HCT116 (cell line): Measurements from ENCODE around the gene TENM4. TPM values are rescaled to one million over a fixed set of nuclear protein-coding genes. Genes with fewer than 3 reads are reported as not detected.

ENCODE experiments used
- ATAC-seq: fragments of 200-7000 bp; cut with Tn5 transposase; 2 replicates; pipeline ENCODE4 v1.9.1; 2020; ENCODE audit warnings: mild to moderate bottlenecking, moderate library complexity
- BruUV-seq: library from RNA; stranded (reverse); fragments of 400-500 nt; replicated peaks from 2 replicates; lab custom pipeline; 2021; lab: Mats Ljungman, UMichigan
- CTCF ChIA-PET: fragments of 300-600 bp; sonication (Branson Sonifier 250); formaldehyde crosslinking; loops from one replicate; lab custom pipeline; 2021; ENCODE audit warnings: antibody characterized with exemption; lab: Charles Lee
- POLR2A ChIA-PET: fragments of 300-600, 350-600 bp; sonication (Branson Sonifier 250); formaldehyde crosslinking; loops from one replicate; lab custom pipeline; 2021; ENCODE audit warnings: antibody characterized with exemption; lab: Charles Lee
- RAD21 ChIA-PET, 2 experiments: fragments of 300-600 bp; sonication (Branson Sonifier 250); formaldehyde crosslinking; loops; one replicate each; lab custom pipeline; 2023; ENCODE audit warnings: low total read pairs in 2 of 2; ENCODE audit not compliant: uncharacterized antibody in 2 of 2, unreplicated experiment in 2 of 2, low non-redundant PET in 1 of 2; lab: Charles Lee
- DNase-seq: peaks from one replicate; pipeline ENCODE4 v3.0.0-alpha.2; 2010; ENCODE audit warnings: low read depth, low spot score
- H2AFZ ChIP-seq: fragments of 200-600 bp; shearing (Covaris generic), sonication (generic); 2 replicates; pipeline ENCODE4 v1.6.1; 2017; ENCODE audit warnings: low read depth, mixed run types, mixed read lengths, antibody characterized with exemption, low read length; ENCODE audit not compliant: poor library complexity, severe bottlenecking
- H3K27ac ChIP-seq: 2 replicates; pipeline ENCODE4 v1.5.1; 2012; ENCODE audit warnings: low read depth, low read length
- H3K27me3 ChIP-seq: fragments of 200-600 bp; sonication (generic); 2 replicates; pipeline ENCODE4 v1.6.1; 2016; ENCODE audit warnings: mixed run types, low read length, mixed read lengths; ENCODE audit not compliant: insufficient read depth
- H3K36me3 ChIP-seq, 2 experiments: fragments of 200-500 bp in 1 of 2; fragments of 200-600 bp in 1 of 2; sonication (Bioruptor generic) in 1 of 2; sonication (generic) in 1 of 2; 2 replicates each; pipeline versions ENCODE4 v1.5.1 to v1.6.1; 2014 to 2016; ENCODE audit warnings: low read length in 2 of 2, inconsistent platforms in 1 of 2, mixed read lengths in 1 of 2, mixed run types in 1 of 2; ENCODE audit not compliant: insufficient read depth in 2 of 2, control insufficient read depth in 1 of 2
- H3K4me1 ChIP-seq, 2 experiments: fragments of 200-600 bp in 1 of 2; sonication (generic) in 1 of 2; 2 replicates each; pipeline versions ENCODE4 v1.5.1 to v1.6.1; 2012 to 2017; ENCODE audit warnings: low read length in 2 of 2, inconsistent platforms in 1 of 2, mild to moderate bottlenecking in 1 of 2, mixed read lengths in 1 of 2, mixed run types in 1 of 2, moderate library complexity in 1 of 2; ENCODE audit not compliant: insufficient read depth in 2 of 2, control insufficient read depth in 1 of 2
- H3K4me2 ChIP-seq: fragments of 200-600 bp; sonication (generic); 2 replicates; pipeline ENCODE4 v1.6.1; 2017; ENCODE audit warnings: mixed run types, low read length, mixed read lengths
- H3K4me3 ChIP-seq, 2 experiments: fragments of 200-600 bp in 1 of 2; sonication (generic) in 1 of 2; replicated peaks in 1 of 2; 2 replicates each; pipeline ENCODE4 v1.5.1; 2011 to 2016; ENCODE audit warnings: low read length in 2 of 2, control low read depth in 1 of 2, low read depth in 1 of 2, mild to moderate bottlenecking in 1 of 2, mixed read lengths in 1 of 2, mixed run types in 1 of 2
- H3K79me2 ChIP-seq: fragments of 200-600 bp; sonication (generic); 2 replicates; pipeline ENCODE4 v1.6.1; 2017; ENCODE audit warnings: mild to moderate bottlenecking, mixed run types, low read length, moderate library complexity, mixed read lengths; ENCODE audit not compliant: insufficient read depth
- H3K9ac ChIP-seq: fragments of 200-600 bp; sonication (generic); 2 replicates; pipeline ENCODE4 v1.6.1; 2016; ENCODE audit warnings: low read length, mixed read lengths
- H3K9me2 ChIP-seq: fragments of 200-600 bp; sonication (generic), shearing (Covaris generic); 2 replicates; pipeline ENCODE4 v1.6.1; 2017; ENCODE audit warnings: mixed run types, mild to moderate bottlenecking, moderate library complexity; ENCODE audit not compliant: insufficient read depth
- H3K9me3 ChIP-seq, 2 experiments: fragments of 200-500 bp in 1 of 2; fragments of 200-600 bp in 1 of 2; sonication (Bioruptor generic) in 1 of 2; sonication (generic) in 1 of 2; 2 replicates each; pipeline ENCODE4 v1.6.1; 2014 to 2017; ENCODE audit warnings: low read length in 2 of 2, mixed read lengths in 2 of 2, inconsistent platforms in 1 of 2, low read depth in 1 of 2, mild to moderate bottlenecking in 1 of 2, mixed run types in 1 of 2, moderate library complexity in 1 of 2; ENCODE audit not compliant: control insufficient read depth in 1 of 2, insufficient read depth in 1 of 2
- H4K20me1 ChIP-seq: fragments of 200-600 bp; sonication (generic), shearing (Covaris generic); 2 replicates; pipeline ENCODE4 v1.6.1; 2017; ENCODE audit warnings: mixed run types, mild to moderate bottlenecking, moderate library complexity; ENCODE audit not compliant: insufficient read depth
- CBX3 ChIP-seq: IDR thresholded peaks from 2 replicates; pipeline ENCODE4 v1.6.1; 2012; ENCODE audit warnings: low read depth
- CEBPB ChIP-seq: IDR thresholded peaks from 2 replicates; pipeline ENCODE4 v1.6.1; 2012; ENCODE audit warnings: low read depth
- EGR1 ChIP-seq: IDR thresholded peaks from 2 replicates; pipeline ENCODE4 v1.6.1; 2012; ENCODE audit warnings: low read depth
- ELF1 ChIP-seq: IDR thresholded peaks from 2 replicates; pipeline ENCODE4 v1.6.1; 2012; ENCODE audit warnings: low read depth, borderline replicate concordance
- EZH2phosphoT487 ChIP-seq: fragments of 200-600 bp; IDR thresholded peaks from 2 replicates; pipeline ENCODE4 v1.6.1; 2018; ENCODE audit warnings: antibody characterized with exemption, borderline replicate concordance
- FOSL1 ChIP-seq: IDR thresholded peaks from 2 replicates; pipeline ENCODE4 v1.6.1; 2012; ENCODE audit warnings: low read depth
- SIN3A ChIP-seq: IDR thresholded peaks from 2 replicates; pipeline ENCODE4 v1.6.1; 2012; ENCODE audit warnings: low read depth
- SP1 ChIP-seq: IDR thresholded peaks from 2 replicates; pipeline ENCODE4 v1.6.1; 2012; ENCODE audit warnings: low read depth
- ZFX ChIP-seq: fragments of 450-650 bp; IDR thresholded peaks from 2 replicates; pipeline ENCODE4 v1.6.1; 2017
- intact Hi-C: fragments of 100-400 bp; cut with micrococcal nuclease; formaldehyde crosslinking; loops from 2 replicates; pipeline ENCODE4 v1.10.0; 2022
- total RNA-seq: library from RNA; stranded (reverse); gene quantifications from one replicate; pipeline ENCODE4 v1.2.1, GENCODE V29; 2021; ENCODE audit not compliant: unreplicated experiment
- TF ChIP-seq, protein P1 (sequence below): IDR thresholded peaks from 2 replicates; pipeline ENCODE4 v1.6.1; 2011; ENCODE audit warnings: mild to moderate bottlenecking, low read length, moderate library complexity; ENCODE audit not compliant: insufficient replicate concordance; ENCODE audit errors: extremely low read depth
- TF ChIP-seq, protein P2 (sequence below): IDR thresholded peaks from 2 replicates; pipeline ENCODE4 v1.6.1; 2012; ENCODE audit warnings: low read depth

Gene TENM4
- total RNA-seq, 1 experiment from 2014 or later = 0.05 TPM

DNA sequence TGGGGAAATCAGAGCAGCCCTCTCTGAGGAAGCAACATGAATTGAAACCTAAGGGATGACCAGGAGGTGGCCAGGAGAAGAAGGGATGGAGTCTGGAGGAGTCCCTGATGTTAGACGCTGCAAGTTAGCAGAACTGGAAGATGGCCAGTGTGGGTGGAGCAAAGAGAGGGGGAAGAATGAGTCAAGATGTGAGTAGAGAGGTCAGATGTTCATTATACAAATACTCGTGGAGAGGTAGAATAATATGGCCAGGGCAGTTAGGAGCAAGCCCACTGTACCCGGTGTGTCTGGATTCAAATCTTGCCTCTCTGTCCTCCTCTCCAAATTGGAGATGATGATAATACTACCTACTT, 242.0 kb downstream of the TENM4 start:
- DNase-seq (no peak), ATAC-seq (no peak)
- H3K36me3 ChIP-seq = no peaks in the 10 kb centered on the region
- no peak overlapping the region for H2AFZ ChIP-seq
- CTCF ChIA-PET = no interaction called here
- TF ChIP-seq FOSL1 = no peak
- no peak for TF ChIP-seq EZH2phosphoT487
- TF ChIP-seq ZFX = no peak
- TF ChIP-seq, protein P1, sequence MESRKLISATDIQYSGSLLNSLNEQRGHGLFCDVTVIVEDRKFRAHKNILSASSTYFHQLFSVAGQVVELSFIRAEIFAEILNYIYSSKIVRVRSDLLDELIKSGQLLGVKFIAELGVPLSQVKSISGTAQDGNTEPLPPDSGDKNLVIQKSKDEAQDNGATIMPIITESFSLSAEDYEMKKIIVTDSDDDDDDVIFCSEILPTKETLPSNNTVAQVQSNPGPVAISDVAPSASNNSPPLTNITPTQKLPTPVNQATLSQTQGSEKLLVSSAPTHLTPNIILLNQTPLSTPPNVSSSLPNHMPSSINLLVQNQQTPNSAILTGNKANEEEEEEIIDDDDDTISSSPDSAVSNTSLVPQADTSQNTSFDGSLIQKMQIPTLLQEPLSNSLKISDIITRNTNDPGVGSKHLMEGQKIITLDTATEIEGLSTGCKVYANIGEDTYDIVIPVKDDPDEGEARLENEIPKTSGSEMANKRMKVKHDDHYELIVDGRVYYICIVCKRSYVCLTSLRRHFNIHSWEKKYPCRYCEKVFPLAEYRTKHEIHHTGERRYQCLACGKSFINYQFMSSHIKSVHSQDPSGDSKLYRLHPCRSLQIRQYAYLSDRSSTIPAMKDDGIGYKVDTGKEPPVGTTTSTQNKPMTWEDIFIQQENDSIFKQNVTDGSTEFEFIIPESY = no peak
- TF ChIP-seq CBX3 = no peak
- no peak for TF ChIP-seq SIN3A
- TF ChIP-seq SP1 = no peak
- no peak for TF ChIP-seq ELF1
- no peak for TF ChIP-seq CEBPB
- POLR2A ChIA-PET = no interaction called here
- no peak overlapping the region for H3K4me2 ChIP-seq
- H3K9ac ChIP-seq = no peak overlapping the region
- no peak overlapping the region for H3K27ac ChIP-seq
- BruUV-seq = no TSS peak
- RAD21 ChIA-PET = no interaction called here
- H3K79me2 ChIP-seq = no peaks in the 10 kb centered on the region
- H3K27me3 ChIP-seq = peaks cover 9% of the 10 kb centered on the region; the same call in 1 of the 2 replicates
- H3K4me3 ChIP-seq = no peak overlapping the region
- intact Hi-C loops = no loop called here
- H4K20me1 ChIP-seq = no peaks in the 10 kb centered on the region
- no peaks in the 10 kb centered on the region for H3K9me3 ChIP-seq
- no peaks in the 10 kb centered on the region for H3K4me1 ChIP-seq
- no peaks in the 10 kb centered on the region for H3K9me2 ChIP-seq

DNA sequence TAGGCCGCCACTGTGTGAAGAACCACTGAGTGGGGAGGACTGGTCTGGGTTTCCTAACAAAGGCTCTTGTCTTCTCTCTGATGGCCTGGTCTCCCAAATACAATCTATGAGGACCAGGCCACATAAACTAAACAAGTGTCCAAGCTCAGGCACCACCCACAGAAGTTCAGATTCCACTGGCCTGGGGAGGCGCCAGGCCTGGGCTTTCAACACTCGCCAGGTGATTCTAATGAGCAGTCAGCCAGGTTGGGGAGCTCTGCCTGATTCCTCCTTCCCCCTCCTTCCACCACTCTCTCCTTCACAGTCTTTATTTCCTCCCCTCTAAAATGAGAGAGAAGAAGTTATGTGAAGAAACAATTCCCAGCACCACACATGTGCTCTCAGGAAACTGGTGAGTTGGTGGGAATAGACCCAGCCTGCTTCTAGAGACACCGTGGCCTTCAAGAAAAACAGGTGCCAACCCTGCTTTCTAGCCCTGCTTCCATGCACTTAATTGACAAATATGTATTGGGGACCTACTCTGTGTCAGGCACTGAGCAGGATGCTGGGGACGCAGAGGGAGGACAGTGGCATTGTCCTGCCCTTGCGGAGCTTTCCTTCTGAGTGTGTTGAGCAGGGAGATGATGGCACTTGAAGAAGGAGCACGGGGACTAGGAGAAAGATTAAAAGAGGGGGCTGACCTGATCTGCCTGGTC, 242.5 kb downstream of the TENM4 start:
- Histone ChIP-seq H3K9me3 (no peaks in the 10 kb centered on the region), H3K27ac (no peak overlapping the region), H3K36me3 (no peaks in the 10 kb centered on the region), H3K4me3 (no peak overlapping the region), H3K79me2 (no peaks in the 10 kb centered on the region), H3K4me2 (no peak overlapping the region), H3K9me2 (no peaks in the 10 kb centered on the region), H4K20me1 (no peaks in the 10 kb centered on the region), H3K4me1 (no peaks in the 10 kb centered on the region), H2AFZ (no peak overlapping the region), H3K27me3 (peaks cover 9% of the 10 kb centered on the region; the same call in 1 of the 2 replicates), H3K9ac (no peak overlapping the region)
- ATAC-seq (no peak), DNase-seq (no peak)
- RAD21 ChIA-PET = no interaction called here
- intact Hi-C loops = no loop called here
- no TSS peak for BruUV-seq
- POLR2A ChIA-PET = no interaction called here
- TF ChIP-seq SP1 = no peak
- no peak for TF ChIP-seq EGR1
- TF ChIP-seq, protein P2, sequence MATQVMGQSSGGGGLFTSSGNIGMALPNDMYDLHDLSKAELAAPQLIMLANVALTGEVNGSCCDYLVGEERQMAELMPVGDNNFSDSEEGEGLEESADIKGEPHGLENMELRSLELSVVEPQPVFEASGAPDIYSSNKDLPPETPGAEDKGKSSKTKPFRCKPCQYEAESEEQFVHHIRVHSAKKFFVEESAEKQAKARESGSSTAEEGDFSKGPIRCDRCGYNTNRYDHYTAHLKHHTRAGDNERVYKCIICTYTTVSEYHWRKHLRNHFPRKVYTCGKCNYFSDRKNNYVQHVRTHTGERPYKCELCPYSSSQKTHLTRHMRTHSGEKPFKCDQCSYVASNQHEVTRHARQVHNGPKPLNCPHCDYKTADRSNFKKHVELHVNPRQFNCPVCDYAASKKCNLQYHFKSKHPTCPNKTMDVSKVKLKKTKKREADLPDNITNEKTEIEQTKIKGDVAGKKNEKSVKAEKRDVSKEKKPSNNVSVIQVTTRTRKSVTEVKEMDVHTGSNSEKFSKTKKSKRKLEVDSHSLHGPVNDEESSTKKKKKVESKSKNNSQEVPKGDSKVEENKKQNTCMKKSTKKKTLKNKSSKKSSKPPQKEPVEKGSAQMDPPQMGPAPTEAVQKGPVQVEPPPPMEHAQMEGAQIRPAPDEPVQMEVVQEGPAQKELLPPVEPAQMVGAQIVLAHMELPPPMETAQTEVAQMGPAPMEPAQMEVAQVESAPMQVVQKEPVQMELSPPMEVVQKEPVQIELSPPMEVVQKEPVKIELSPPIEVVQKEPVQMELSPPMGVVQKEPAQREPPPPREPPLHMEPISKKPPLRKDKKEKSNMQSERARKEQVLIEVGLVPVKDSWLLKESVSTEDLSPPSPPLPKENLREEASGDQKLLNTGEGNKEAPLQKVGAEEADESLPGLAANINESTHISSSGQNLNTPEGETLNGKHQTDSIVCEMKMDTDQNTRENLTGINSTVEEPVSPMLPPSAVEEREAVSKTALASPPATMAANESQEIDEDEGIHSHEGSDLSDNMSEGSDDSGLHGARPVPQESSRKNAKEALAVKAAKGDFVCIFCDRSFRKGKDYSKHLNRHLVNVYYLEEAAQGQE = no peak
- TF ChIP-seq, protein P1 = no peak
- CTCF ChIA-PET = no interaction called here
